ENCODE data around the gene PRRG2.
A peak's percentile ranks its signal among the peaks of the same experiment; 100 is the strongest.

PRRG2 gene

DNA sequence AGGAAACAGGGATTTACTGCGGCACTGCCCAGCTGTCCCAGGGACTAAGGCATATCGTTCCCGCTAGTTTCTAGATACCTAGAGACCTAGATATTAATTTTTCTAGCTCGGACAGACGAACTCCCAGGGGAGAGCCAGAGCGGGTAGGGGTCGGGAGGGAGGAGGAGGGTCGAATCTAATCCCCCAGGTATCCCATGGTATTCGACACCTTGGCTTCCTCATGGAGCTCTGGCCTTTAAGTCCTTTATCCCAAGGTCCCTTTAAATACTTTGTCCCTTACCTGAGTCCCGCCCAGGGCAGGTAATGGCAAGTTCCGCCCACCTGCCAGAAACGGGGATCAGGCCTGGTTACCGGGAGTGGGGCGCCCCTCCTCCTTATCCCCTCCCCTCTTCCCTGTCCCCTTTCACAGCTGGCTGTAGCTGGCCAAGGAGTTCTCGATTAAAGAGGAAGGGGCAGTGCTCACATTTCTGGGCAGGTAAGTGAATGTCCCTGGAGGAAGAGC is at the start of gene PRRG2:
Gene PRRG2, plus strand, starts transcription at position 310 of the 502 bp plus-strand sequence. CDS start 1,904 bp downstream, outside the sequence.
- peak in 1 of 2 experiments; percentile 75 for DNase-seq (ENCODE audit: low read depth in 1 of 2, low spot score in 1 of 2)
- no peak for TF ChIP-seq JUND (IDR thresholded peaks at IDR 0.05; ENCODE audit: low read depth)
- in situ Hi-C loops (cut with HindIII; ENCODE audit: low pct_unique_long_range_greater_than_20kb, low sequenced_read_pairs): no loop called here

GRCh38 chr19:49533551-49534488 is 47.3 kb upstream of the PRRG2 start:
- no peak for TF ChIP-seq JUND (IDR thresholded peaks at IDR 0.05; ENCODE audit: low read depth)
- peak; percentile 65 for DNase-seq (ENCODE audit: low read depth in 1 of 2, low spot score in 1 of 2)
- in situ Hi-C loops (cut with HindIII; ENCODE audit: low pct_unique_long_range_greater_than_20kb, low sequenced_read_pairs): no loop called here

DNA sequence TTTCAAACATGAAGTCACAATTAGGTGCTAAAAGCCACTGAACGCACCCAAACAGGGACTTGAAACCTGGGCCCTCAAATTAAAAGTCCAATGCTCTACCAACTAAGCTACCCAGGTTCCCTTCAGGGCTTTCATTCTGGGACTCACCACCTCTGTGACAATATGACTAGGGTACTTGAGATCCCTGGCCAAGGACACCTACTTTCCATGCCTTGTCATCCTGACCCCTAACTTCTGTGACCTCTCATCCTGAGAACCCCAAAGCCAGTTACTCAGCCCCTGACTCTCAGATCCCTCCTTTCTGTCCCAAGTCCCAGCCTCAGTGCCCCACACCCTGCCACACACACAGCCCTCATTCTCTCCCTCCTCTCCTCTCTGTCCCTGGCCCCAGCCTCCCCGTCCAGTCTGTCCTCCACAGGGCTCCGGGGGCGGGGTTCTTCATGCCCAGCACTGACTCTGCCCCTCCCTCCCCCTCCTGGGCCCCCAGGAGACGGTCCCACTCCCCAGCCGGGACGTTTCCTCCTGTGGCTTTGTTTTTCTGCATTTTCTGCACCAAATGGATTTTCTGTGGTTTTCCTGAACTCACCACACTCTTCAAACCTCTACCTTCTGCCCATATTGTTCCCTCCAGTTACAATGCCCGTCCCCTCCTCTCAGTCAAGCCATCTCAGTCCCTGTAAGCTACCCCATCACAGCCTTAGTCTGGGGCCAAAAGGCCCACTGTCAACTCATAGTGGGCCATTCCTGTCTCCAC is 46.3 kb upstream of the PRRG2 start:
- DNase-seq (ENCODE audit: low read depth in 1 of 2, low spot score in 1 of 2): no peak
- in situ Hi-C loops (cut with HindIII; ENCODE audit: low pct_unique_long_range_greater_than_20kb, low sequenced_read_pairs): no loop called here
- no peak for TF ChIP-seq JUND (IDR thresholded peaks at IDR 0.05; ENCODE audit: low read depth)

GRCh38 chr19:49536921-49537462 is 44.1 kb upstream of the PRRG2 start:
- no peak for TF ChIP-seq JUND (IDR thresholded peaks at IDR 0.05; ENCODE audit: low read depth)
- DNase-seq (ENCODE audit: low read depth in 1 of 2, low spot score in 1 of 2): no peak

GRCh38 chr19:49538643-49539042 is 42.5 kb upstream of the PRRG2 start:
- in situ Hi-C loops (cut with HindIII; ENCODE audit: low pct_unique_long_range_greater_than_20kb, low sequenced_read_pairs): no loop called here
- DNase-seq (ENCODE audit: low read depth in 1 of 2, low spot score in 1 of 2): no peak
- TF ChIP-seq JUND (IDR thresholded peaks at IDR 0.05; ENCODE audit: low read depth): no peak

More at GRCh38 chr19:49536921-49537462, 44.1 kb upstream of the PRRG2 start:
- in situ Hi-C loops (cut with HindIII; ENCODE audit: low pct_unique_long_range_greater_than_20kb, low sequenced_read_pairs): no loop called here

DNA sequence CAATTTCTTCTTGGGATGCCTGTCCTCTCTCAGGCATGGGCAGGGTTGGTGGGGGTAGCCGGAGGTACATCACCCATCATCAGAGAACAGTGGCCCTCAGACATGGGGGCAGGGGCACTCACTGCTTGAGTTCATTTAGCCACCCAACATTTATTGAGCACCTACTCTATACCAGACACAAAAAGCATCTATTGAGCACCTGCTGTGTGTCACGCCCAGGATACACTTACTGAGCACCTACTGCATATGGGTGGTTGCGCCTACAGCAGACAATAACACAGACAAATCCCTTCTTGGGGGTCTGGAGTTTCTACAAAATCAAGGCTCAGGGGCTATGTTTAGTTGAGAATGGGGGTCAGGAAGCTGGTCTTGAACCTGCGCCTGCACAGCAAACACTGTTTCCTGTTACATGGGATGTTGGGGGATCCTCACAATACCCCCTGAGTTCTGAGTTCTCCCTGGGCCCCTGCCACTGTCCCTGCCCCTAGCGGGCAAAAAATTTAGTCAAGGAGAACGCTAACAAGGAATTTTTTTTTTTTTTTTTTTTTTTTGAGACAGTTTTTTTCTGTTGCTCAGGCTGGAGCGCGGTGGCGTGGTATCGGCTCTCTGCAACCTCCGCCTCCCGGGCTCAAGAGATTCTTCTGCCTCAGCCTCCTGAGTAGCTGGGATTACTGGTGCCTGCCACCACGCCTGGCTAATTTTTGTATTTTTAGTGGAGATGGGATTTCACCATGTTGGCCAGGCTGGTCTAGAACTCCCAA is 41.7 kb upstream of the PRRG2 start:
- TF ChIP-seq JUND (IDR thresholded peaks at IDR 0.05; ENCODE audit: low read depth): no peak
- DNase-seq (ENCODE audit: low read depth in 1 of 2, low spot score in 1 of 2): no peak
- in situ Hi-C loops (cut with HindIII; ENCODE audit: low pct_unique_long_range_greater_than_20kb, low sequenced_read_pairs): no loop called here

DNA sequence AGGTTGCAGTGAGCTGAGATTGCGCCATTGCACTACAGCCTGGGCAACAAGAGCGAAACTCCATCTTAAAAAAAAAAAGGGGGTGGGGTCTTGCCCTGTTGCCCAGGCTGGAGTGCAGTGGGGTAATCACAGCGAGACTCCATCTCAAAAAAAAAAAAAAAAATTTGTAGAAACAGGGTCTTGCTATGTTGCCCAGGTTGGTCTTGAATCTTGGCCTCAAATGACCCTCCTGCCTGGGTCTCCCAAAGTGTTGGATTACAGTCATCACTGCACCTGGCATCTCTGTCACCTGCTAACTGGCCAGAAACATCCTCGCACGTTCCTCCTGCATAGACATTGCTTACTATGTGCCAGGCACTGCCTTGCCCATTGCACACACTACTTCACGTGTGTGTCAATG is 39.2 kb upstream of the PRRG2 start:
- no peak for DNase-seq (ENCODE audit: low read depth in 1 of 2, low spot score in 1 of 2)
- no peak for TF ChIP-seq JUND (IDR thresholded peaks at IDR 0.05; ENCODE audit: low read depth)
- in situ Hi-C loops (cut with HindIII; ENCODE audit: low pct_unique_long_range_greater_than_20kb, low sequenced_read_pairs): no loop called here

DNA sequence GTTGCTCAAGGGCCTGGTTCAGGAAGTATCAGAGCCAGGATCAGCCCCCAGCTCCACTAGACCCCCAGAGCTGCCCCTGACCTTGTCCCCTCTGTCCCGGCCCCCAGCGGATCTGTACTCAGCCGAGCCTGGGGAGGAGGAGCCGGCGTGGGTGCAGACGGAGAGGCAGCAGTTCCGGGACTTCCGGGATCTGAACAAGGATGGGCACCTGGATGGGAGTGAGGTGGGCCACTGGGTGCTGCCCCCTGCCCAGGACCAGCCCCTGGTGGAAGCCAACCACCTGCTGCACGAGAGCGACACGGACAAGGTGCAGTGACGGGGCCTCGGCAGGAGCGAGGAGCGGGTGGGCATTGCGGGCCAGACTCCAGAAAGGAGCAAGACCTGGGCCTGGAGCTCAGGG is 38.7 kb upstream of the PRRG2 start:
- DNase-seq (ENCODE audit: low read depth in 1 of 2, low spot score in 1 of 2): no peak
- in situ Hi-C loops (cut with HindIII; ENCODE audit: low pct_unique_long_range_greater_than_20kb, low sequenced_read_pairs): no loop called here
- TF ChIP-seq JUND (IDR thresholded peaks at IDR 0.05; ENCODE audit: low read depth): no peak

DNA sequence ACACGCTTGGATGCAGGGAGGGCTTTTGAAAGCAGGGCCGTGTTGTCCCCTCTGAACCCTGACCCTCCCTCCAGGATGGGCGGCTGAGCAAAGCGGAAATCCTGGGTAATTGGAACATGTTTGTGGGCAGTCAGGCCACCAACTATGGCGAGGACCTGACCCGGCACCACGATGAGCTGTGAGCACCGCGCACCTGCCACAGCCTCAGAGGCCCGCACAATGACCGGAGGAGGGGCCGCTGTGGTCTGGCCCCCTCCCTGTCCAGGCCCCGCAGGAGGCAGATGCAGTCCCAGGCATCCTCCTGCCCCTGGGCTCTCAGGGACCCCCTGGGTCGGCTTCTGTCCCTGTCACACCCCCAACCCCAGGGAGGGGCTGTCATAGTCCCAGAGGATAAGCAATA is 38.1 kb upstream of the PRRG2 start:
- in situ Hi-C loops (cut with HindIII; ENCODE audit: low pct_unique_long_range_greater_than_20kb, low sequenced_read_pairs): no loop called here
- DNase-seq (ENCODE audit: low read depth in 1 of 2, low spot score in 1 of 2): no peak
- TF ChIP-seq JUND (IDR thresholded peaks at IDR 0.05; ENCODE audit: low read depth): no peak

- no peak for DNase-seq (ENCODE audit: low read depth in 1 of 2, low spot score in 1 of 2)
- no peak for TF ChIP-seq JUND (IDR thresholded peaks at IDR 0.05; ENCODE audit: low read depth)
- in situ Hi-C loops (cut with HindIII; ENCODE audit: low pct_unique_long_range_greater_than_20kb, low sequenced_read_pairs): no loop called here
Measured at GRCh38 chr19:49544154-49544553, 37.0 kb upstream of the PRRG2 start.

GRCh38 chr19:49546825-49547565 is 34.1 kb upstream of the PRRG2 start:
- in situ Hi-C loops (cut with HindIII; ENCODE audit: low pct_unique_long_range_greater_than_20kb, low sequenced_read_pairs): no loop called here

More at GRCh38 chr19:49546825-49547565, 34.1 kb upstream of the PRRG2 start:
- peak; percentile 65 to 97 for DNase-seq (ENCODE audit: low read depth in 1 of 2, low spot score in 1 of 2)
- TF ChIP-seq JUND (IDR thresholded peaks at IDR 0.05; ENCODE audit: low read depth): no peak

Data from T47D (cell line).